HG03565 (cell line): ENCODE measurements around the gene ZC3H12C.

Experiments used
- ATAC-seq: cut with Tn5 transposase; IDR thresholded peaks from one replicate; pipeline ENCODE4 v1.9.1; 2021; ENCODE audit warnings: mild to moderate bottlenecking, moderate library complexity; ENCODE audit not compliant: unreplicated experiment

ZC3H12C gene

GRCh38 chr11:110147962-110148709 lies 54.9 kb downstream of the ZC3H12C start:
- ATAC-seq = no peak

GRCh38 chr11:110148775-110149744 lies 55.9 kb downstream of the ZC3H12C start:
- peak; percentile 41 for ATAC-seq

GRCh38 chr11:110152199-110152598 lies 59.0 kb downstream of the ZC3H12C start:
- no peak for ATAC-seq

GRCh38 chr11:110153474-110153873 lies 60.3 kb downstream of the ZC3H12C start:
- ATAC-seq = no peak

GRCh38 chr11:110156503-110156902 lies 63.3 kb downstream of the ZC3H12C start:
- no peak for ATAC-seq

GRCh38 chr11:110158317-110159200 lies 65.4 kb downstream of the ZC3H12C start:
- ATAC-seq = no peak

GRCh38 chr11:110159476-110159875 lies 66.3 kb downstream of the ZC3H12C start:
- ATAC-seq = no peak

GRCh38 chr11:110160016-110160415 lies 66.8 kb downstream of the ZC3H12C start:
- ATAC-seq = no peak

- no peak for ATAC-seq
Measured at GRCh38 chr11:110160437-110160836, 67.2 kb downstream of the ZC3H12C start.

- ATAC-seq = no peak
Measured at GRCh38 chr11:110161061-110161460, 67.9 kb downstream of the ZC3H12C start.

- no peak for ATAC-seq
Measured at GRCh38 chr11:110162216-110162615, 69.0 kb downstream of the ZC3H12C start.

GRCh38 chr11:110165039-110165925 lies 72.1 kb downstream of the ZC3H12C start:
- no peak for ATAC-seq

GRCh38 chr11:110168033-110168803 lies 75.0 kb downstream of the ZC3H12C start:
- ATAC-seq = no peak

GRCh38 chr11:110169738-110170137 lies 76.5 kb downstream of the ZC3H12C start:
- no peak for ATAC-seq

- ATAC-seq = no peak
Measured at GRCh38 chr11:110172468-110173065, 79.4 kb downstream of the ZC3H12C start.

- ATAC-seq = no peak
Measured at GRCh38 chr11:110173811-110174644, 80.8 kb downstream of the ZC3H12C start.

GRCh38 chr11:110174645-110175310 lies 81.6 kb downstream of the ZC3H12C start:
- no peak for ATAC-seq
